ENCODE measurements around the gene IFIT2. TPM values are rescaled to one million over a fixed set of nuclear protein-coding genes. Genes with fewer than 3 reads are reported as not detected.

The IFIT2 gene
- polyA plus RNA-seq, 1 of the 3 experiments (the other 2 are of a cell fraction), result 0.99 TPM

GRCh38 chr10:89357096-89357495, 55.2 kb downstream of the IFIT2 start:
- Histone ChIP-seq H3K79me2 (ENCODE audit: insufficient read depth) (no peaks in the 10 kb centered on the region), H3K36me3 (replicated peaks in 1 of 2; ENCODE audit: control insufficient read depth in 1 of 2, insufficient read depth in 2 of 2, low read length in 1 of 2) (no peaks in the 10 kb centered on the region), H3K27ac (ENCODE audit: low read depth in 2 of 2, low read length in 1 of 2) (no peak overlapping the region; a peak in 1 of 4 replicates), H4K20me1 (ENCODE audit: insufficient read depth) (no peaks in the 10 kb centered on the region), H3K9me3 (no peaks in the 10 kb centered on the region), H3K27me3 (ENCODE audit: insufficient read depth) (no peaks in the 10 kb centered on the region), H3K4me2 (no peak overlapping the region), H2AFZ (ENCODE audit: low read depth) (no peak overlapping the region), H3K9ac (no peak overlapping the region), H3F3A (replicated peaks; ENCODE audit: insufficient read depth) (peaks cover 7% of the 10 kb centered on the region), H3K9me2 (no peaks in the 10 kb centered on the region), H3K4me3 (ENCODE audit: low read depth in 2 of 2, low read length in 1 of 2) (no peak overlapping the region), H3K4me1 (ENCODE audit: control insufficient read depth in 1 of 2, insufficient read depth in 2 of 2, low read depth in 1 of 2, low read length in 1 of 2) (peaks cover 0 to 17% of the 10 kb centered on the region in 2 experiments; a peak in 2 of 4 replicates)
- ChIA-PET CTCF (interaction anchor here (0.6 to 0.7 kb wide), 2 partner anchors 124 to 208 kb away, joined by 3 to 4 read pairs; no protein-coding TSS in a partner anchor), POLR2A (no interaction called here)
- TF ChIP-seq JUND (IDR thresholded peaks at IDR 0.05), result no peak
- TF ChIP-seq, protein P1, sequence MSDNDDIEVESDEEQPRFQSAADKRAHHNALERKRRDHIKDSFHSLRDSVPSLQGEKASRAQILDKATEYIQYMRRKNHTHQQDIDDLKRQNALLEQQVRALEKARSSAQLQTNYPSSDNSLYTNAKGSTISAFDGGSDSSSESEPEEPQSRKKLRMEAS (IDR thresholded peaks at IDR 0.05; ENCODE audit: low read depth), result no peak
- TF ChIP-seq TCF12 (IDR thresholded peaks at IDR 0.05), result no peak
- no peak for TF ChIP-seq ELF1 (IDR thresholded peaks at IDR 0.05)
- TF ChIP-seq EZH2phosphoT487 (IDR thresholded peaks at IDR 0.05; ENCODE audit: borderline replicate concordance, low read depth), result no peak
- TF ChIP-seq YY1 (IDR thresholded peaks at IDR 0.05; ENCODE audit: low read depth), result no peak
- no peak for TF ChIP-seq REST (IDR thresholded peaks at IDR 0.05; ENCODE audit: low read depth, low read length)
- TF ChIP-seq RAD21 (IDR thresholded peaks at IDR 0.05; ENCODE audit: low read length), result no peak
- no peak for TF ChIP-seq FOSL2 (IDR thresholded peaks at IDR 0.05; ENCODE audit: borderline replicate concordance, low read depth)
- no peak for TF ChIP-seq NRF1 (IDR thresholded peaks at IDR 0.05; ENCODE audit: low read depth, low read length)
- TF ChIP-seq, protein P2, sequence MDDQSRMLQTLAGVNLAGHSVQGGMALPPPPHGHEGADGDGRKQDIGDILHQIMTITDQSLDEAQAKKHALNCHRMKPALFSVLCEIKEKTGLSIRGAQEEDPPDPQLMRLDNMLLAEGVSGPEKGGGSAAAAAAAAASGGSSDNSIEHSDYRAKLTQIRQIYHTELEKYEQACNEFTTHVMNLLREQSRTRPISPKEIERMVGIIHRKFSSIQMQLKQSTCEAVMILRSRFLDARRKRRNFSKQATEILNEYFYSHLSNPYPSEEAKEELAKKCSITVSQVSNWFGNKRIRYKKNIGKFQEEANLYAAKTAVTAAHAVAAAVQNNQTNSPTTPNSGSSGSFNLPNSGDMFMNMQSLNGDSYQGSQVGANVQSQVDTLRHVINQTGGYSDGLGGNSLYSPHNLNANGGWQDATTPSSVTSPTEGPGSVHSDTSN (IDR thresholded peaks at IDR 0.05), result no peak
- TF ChIP-seq MEF2A (IDR thresholded peaks at IDR 0.05; ENCODE audit: borderline replicate concordance, low read depth), result no peak
- TF ChIP-seq NFIC (IDR thresholded peaks at IDR 0.05; ENCODE audit: borderline replicate concordance), result no peak
- no peak for TF ChIP-seq FOXM1 (IDR thresholded peaks at IDR 0.05; ENCODE audit: low read depth)
- no peak for TF ChIP-seq TEAD4 (IDR thresholded peaks at IDR 0.05; ENCODE audit: borderline replicate concordance, insufficient read depth)
- DNase-seq, result no peak
- 73% methylated on average over 1 of the region's 1 CpG for WGBS (ENCODE audit: low lambda C conversion rate)
